Small intestine (tissue), 7 donors: Measurements from ENCODE around the gene NUDCD3. TPM values are rescaled to one million over a fixed set of nuclear protein-coding genes. Genes with fewer than 3 reads are reported as not detected.

ENCODE experiments used
- DNase-seq, 2 donors: peaks; one replicate each; pipeline versions ENCODE4 v3.0.0 to v3.0.0-alpha.2; 2013
- FAIRE-seq: peaks from 2 replicates; lab custom pipeline; 2012; peaks lifted over from hg19 to GRCh38; lab: Jason Lieb, UNC
- H3K27ac ChIP-seq, 3 donors: one replicate each; pipeline ENCODE4 v1.5.1; 2013; ENCODE audit warnings: low read length in 2 of 3, mild to moderate bottlenecking in 2 of 3, control low read depth in 1 of 3, inconsistent platforms in 1 of 3, low read depth in 1 of 3, moderate library complexity in 1 of 3
- H3K27me3 ChIP-seq, 3 donors: one replicate each; pipeline ENCODE4 v1.6.1; 2013; ENCODE audit warnings: low read length in 3 of 3, inconsistent platforms in 1 of 3; ENCODE audit not compliant: control insufficient read depth in 3 of 3, insufficient read depth in 3 of 3
- H3K36me3 ChIP-seq, 3 donors: one replicate each; pipeline ENCODE4 v1.6.1; 2013; ENCODE audit warnings: low read length in 3 of 3, inconsistent platforms in 1 of 3, low read depth in 1 of 3, mild to moderate bottlenecking in 1 of 3, moderate library complexity in 1 of 3; ENCODE audit not compliant: control insufficient read depth in 3 of 3, insufficient read depth in 2 of 3
- H3K4me1 ChIP-seq, 3 donors: one replicate each; pipeline ENCODE4 v1.6.1; 2013; ENCODE audit warnings: low read length in 2 of 3, inconsistent platforms in 1 of 3, low read depth in 1 of 3, mild to moderate bottlenecking in 1 of 3, moderate library complexity in 1 of 3; ENCODE audit not compliant: control insufficient read depth in 3 of 3, insufficient read depth in 2 of 3
- H3K4me3 ChIP-seq, 3 donors: one replicate each; pipeline ENCODE4 v1.5.1; 2013; ENCODE audit warnings: low read length in 3 of 3, control low read depth in 1 of 3, inconsistent platforms in 1 of 3, low read depth in 1 of 3, mild to moderate bottlenecking in 1 of 3, moderate library complexity in 1 of 3
- H3K9me3 ChIP-seq, 2 donors: one replicate each; pipeline ENCODE4 v1.6.1; 2013; ENCODE audit warnings: low read depth in 1 of 2, low read length in 1 of 2; ENCODE audit not compliant: control insufficient read depth in 2 of 2, insufficient read depth in 1 of 2
- WGBS, 3 donors: extraction: QIAGEN DNeasy Blood & Tissue Kit; methylation state at CpG; one replicate each; pipeline ENCODE4 v1.1.7; 2013; 5-methylcytosine and 5-hydroxymethylcytosine counted together
- polyA plus RNA-seq, 4 donors: library from polyadenylated mRNA; stranded (reverse) in 3 of 4; unstranded in 1 of 4; fragments of 200-250 nt in 3 of 4; fragments of 120-200 nt in 1 of 4; gene quantifications; one replicate each; pipeline versions ENCODE4 v1.2.1 to v1.2.3, GENCODE V29; 2013
- donor health status: healthy with polysubstance abuse.
- donor health status: control.
- donor health status: control.
- donor health status: Bipolar disorder and iron deficiency.
- donor health status: healthy.

The NUDCD3 gene
- polyA plus RNA-seq, 4 donors = 13.4 to 67.0 (median 25.6) TPM

DNA sequence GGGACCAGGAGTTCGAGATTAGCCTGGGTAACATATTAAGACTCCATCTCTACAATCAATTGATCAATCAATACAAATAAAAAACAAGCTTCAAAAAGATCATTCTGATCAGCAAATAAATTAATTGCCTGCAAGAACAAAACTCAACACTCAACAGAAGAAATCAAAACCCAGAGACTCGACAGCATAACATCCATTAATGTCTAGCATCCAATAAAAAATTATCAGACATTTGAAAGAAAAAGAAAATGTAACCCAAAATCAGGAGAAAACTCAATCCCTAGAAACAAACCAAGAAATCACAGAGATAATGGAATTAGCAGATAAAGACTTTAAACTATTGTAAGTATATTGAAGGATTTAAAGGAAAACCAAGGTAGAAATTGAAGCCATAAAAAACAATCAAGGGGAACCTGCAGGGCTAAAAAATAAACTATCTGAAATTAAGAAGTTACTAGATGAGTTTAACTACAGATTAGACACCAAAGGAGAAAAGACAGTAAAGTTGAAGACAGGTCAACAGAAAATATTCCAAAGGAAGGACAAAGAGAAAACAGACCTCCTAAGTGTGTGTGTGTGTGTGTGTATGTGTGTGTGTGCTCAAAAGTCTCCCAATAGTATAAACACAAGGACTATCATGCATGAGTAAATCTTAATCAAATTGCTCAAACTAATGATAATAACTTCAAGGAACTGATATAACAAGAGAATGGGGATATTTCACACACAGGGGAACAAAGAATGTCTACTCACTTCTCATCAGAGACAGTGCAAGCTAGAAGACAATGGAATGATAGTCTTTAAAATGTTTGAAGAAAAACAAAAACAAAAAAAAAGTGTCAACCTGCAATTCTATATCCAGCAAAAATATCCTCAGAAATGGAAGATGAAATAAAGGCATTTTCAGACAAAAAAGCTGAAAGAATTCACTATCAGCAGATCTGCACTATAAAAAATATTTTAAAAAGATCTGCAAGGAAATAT lies 7.7 kb downstream of the NUDCD3 start:
- peaks cover 2 to 5% (median 5%) of the 10 kb centered on the region in 3 donors for H3K4me1 ChIP-seq
- H3K9me3 ChIP-seq = peaks cover 0 to 10% of the 10 kb centered on the region in 2 donors
- WGBS, 3 donors = 95 to 100% (median 97%) methylated on average over 2 of the region's 2 CpGs
- H3K27me3 ChIP-seq = no peaks in the 10 kb centered on the region
- H3K36me3 ChIP-seq = peaks cover 9 to 32% (median 27%) of the 10 kb centered on the region in 3 donors
- no peak overlapping the region for H3K4me3 ChIP-seq
- no peak overlapping the region for H3K27ac ChIP-seq
- DNase-seq (no peak), FAIRE-seq (no peak)

GRCh38 chr7:44477938-44478337 lies 12.5 kb downstream of the NUDCD3 start:
- WGBS, 3 donors = 76 to 90% (median 86%) methylated on average over 8 of the region's 8 CpGs
- FAIRE-seq = no peak
- Histone ChIP-seq H3K36me3 (peaks cover 5 to 41% (median 19%) of the 10 kb centered on the region in 3 donors), H3K27ac (no peak overlapping the region), H3K9me3 (peaks cover 0 to 4% of the 10 kb centered on the region in 2 donors), H3K4me3 (no peak overlapping the region), H3K4me1 (peaks cover 0 to 3% (median 0%) of the 10 kb centered on the region in 3 donors), H3K27me3 (no peaks in the 10 kb centered on the region)
- no peak for DNase-seq

DNA sequence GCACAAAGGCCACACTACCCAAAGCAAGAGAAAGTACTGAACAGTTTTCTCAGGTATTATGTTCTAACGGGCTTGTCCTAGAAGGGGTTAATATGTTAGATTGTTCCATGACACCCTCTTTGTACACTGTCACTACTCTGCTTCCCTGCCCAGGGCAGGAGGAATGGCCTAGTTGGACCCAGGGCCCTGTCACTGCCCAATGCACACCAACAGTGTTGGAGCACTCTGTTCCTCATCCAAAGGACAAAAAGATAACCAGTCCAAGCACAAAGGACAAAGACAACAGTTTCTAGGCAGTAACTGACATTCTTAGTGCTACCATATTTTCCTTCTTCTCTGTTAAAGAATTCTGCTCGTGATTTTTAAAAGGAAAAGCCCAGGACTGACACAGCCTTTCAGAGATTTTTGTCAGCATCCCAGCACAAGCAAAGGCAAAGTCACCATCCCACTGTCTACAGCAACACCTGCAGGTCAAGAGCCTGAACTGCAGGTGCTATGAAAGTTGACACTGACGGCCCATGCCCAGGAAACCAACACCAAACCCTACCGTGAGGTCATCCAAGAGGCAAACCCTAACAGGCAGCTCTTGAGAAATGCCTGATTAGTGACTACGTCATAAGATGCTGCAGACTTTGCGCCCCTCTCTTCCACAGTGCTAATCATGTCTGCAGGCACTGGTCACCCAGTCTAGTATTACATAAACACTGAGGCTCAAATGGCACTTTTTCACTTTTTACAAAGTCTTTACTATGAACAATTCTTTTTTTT lies 13.2 kb downstream of the NUDCD3 start:
- Histone ChIP-seq H3K27ac (no peak overlapping the region), H3K36me3 (peaks cover 5 to 41% (median 18%) of the 10 kb centered on the region in 3 donors), H3K9me3 (peaks cover 0 to 3% of the 10 kb centered on the region in 2 donors), H3K4me1 (peaks cover 0 to 3% (median 3%) of the 10 kb centered on the region in 3 donors), H3K4me3 (no peak overlapping the region), H3K27me3 (no peaks in the 10 kb centered on the region)
- peak; percentile 72 to 82 for DNase-seq
- 35 to 40% (median 36%) methylated on average over 6 of the region's 6 CpGs for WGBS, 3 donors
- no peak for FAIRE-seq

DNA sequence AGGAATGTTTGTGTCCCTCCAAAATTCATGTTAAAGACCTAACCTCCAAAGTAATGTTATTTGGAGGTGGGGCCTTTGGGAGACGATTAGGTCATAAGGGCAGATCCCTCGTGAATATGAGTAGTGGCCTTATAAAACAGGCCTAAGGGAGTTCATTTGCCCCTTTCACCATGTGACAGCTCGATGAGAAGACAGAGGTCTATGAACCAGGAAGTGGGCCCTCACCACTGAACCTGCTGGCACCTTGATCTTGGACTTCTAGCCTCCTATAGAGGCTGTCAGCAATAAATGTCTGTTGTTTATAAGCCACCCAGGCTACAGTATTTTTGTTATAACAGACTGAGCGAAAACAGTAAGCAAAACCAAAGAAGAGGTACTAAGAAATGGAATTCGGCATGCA lies 14.1 kb downstream of the NUDCD3 start:
- no peaks in the 10 kb centered on the region for H3K9me3 ChIP-seq
- peak overlapping the region in 1 of 3 donors; percentile 9 for H3K27ac ChIP-seq
- no peaks in the 10 kb centered on the region for H3K27me3 ChIP-seq
- H3K4me1 ChIP-seq = peaks cover 0 to 5% (median 3%) of the 10 kb centered on the region in 3 donors
- no peak overlapping the region for H3K4me3 ChIP-seq
- DNase-seq (peak in 1 of 2 donors; percentile 39), FAIRE-seq (no peak)
- H3K36me3 ChIP-seq = peaks cover 5 to 43% (median 10%) of the 10 kb centered on the region in 3 donors
- 76 to 81% (median 76%) methylated on average over 5 of the region's 5 CpGs for WGBS, 3 donors

DNA sequence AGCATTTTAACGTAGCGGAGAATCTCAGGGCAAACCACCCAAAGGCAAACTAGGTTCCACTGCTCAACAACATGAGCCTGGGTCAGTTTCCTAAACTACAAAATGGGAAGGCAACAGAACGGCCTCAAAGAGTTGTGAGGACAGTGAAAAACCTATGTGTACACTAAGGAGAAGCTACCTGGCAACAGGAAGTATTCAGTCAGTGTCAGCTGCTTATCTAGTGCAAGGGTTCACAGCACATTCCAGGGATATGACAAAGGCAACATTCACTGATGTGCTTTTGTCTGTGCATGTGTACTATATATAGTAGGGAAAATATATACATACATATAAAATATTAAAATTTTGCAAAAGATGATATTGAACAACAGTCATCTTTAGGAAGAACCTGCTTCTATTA lies 17.2 kb downstream of the NUDCD3 start:
- Histone ChIP-seq H3K27me3 (no peaks in the 10 kb centered on the region), H3K9me3 (no peaks in the 10 kb centered on the region), H3K36me3 (peaks cover 0 to 37% (median 3%) of the 10 kb centered on the region in 3 donors), H3K4me3 (no peak overlapping the region), H3K27ac (peak overlapping the region in 1 of 3 donors; percentile 53), H3K4me1 (peaks cover 3 to 21% (median 7%) of the 10 kb centered on the region in 3 donors)
- FAIRE-seq = no peak
- DNase-seq = peak; percentile 25 to 58
- 82 to 83% (median 82%) methylated on average over 3 of the region's 3 CpGs for WGBS, 3 donors

GRCh38 chr7:44472843-44473242 lies 17.6 kb downstream of the NUDCD3 start:
- peak overlapping the region in 1 of 3 donors; percentile 53 for H3K27ac ChIP-seq
- H3K4me3 ChIP-seq = no peak overlapping the region
- H3K27me3 ChIP-seq = no peaks in the 10 kb centered on the region
- DNase-seq (no peak), FAIRE-seq (no peak)
- H3K36me3 ChIP-seq = peaks cover under 1 to 37% (median 3%) of the 10 kb centered on the region in 3 donors
- WGBS, 3 donors = 52 to 62% (median 61%) methylated on average over 3 of the region's 3 CpGs
- H3K4me1 ChIP-seq = peaks cover 3 to 21% (median 7%) of the 10 kb centered on the region in 3 donors
- H3K9me3 ChIP-seq = no peaks in the 10 kb centered on the region

- H3K4me3 ChIP-seq = no peak overlapping the region
- H3K27me3 ChIP-seq = no peaks in the 10 kb centered on the region
- WGBS, 3 donors = 83 to 89% (median 85%) methylated on average over 3 of the region's 3 CpGs
- DNase-seq (no peak), FAIRE-seq (no peak)
- H3K27ac ChIP-seq = no peak overlapping the region
- H3K9me3 ChIP-seq = no peaks in the 10 kb centered on the region
- peaks cover 3 to 25% (median 8%) of the 10 kb centered on the region in 3 donors for H3K4me1 ChIP-seq
- peaks cover 2 to 38% (median 3%) of the 10 kb centered on the region in 3 donors for H3K36me3 ChIP-seq
These were observed 18.6 kb downstream of the NUDCD3 start for GRCh38 chr7:44471850-44472249.

DNA sequence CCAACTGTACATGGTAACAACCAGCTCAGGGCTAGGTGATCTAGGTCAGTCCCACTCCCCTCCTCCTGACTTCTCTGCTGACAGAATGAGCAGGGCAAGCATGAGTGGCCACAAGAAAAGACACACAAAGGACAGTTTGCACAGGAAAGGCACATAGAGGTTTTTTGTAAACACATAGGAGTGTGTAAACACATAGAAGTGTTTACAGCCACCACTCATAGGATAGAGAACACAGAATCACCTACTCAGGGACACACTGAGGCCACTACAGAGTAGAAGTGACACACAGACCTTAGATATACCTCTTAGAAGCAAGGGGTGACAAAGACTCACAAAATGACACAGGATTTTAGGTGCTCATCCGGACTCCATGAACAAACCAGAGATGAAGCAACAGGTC lies 19.0 kb downstream of the NUDCD3 start:
- peaks cover 3 to 23% (median 8%) of the 10 kb centered on the region in 3 donors for H3K4me1 ChIP-seq
- H3K36me3 ChIP-seq = peaks cover 2 to 38% (median 3%) of the 10 kb centered on the region in 3 donors
- DNase-seq (no peak), FAIRE-seq (no peak)
- H3K27ac ChIP-seq = no peak overlapping the region
- H3K9me3 ChIP-seq = no peaks in the 10 kb centered on the region
- no peak overlapping the region for H3K4me3 ChIP-seq
- no peaks in the 10 kb centered on the region for H3K27me3 ChIP-seq
- 93 to 100% (median 94%) methylated on average over 1 of the region's 1 CpG for WGBS, 3 donors
